IMR-90 (cell line): Measurements from ENCODE around the gene CCT3. TPM values are rescaled to one million over a fixed set of nuclear protein-coding genes. Genes with fewer than 3 reads are reported as not detected.
A peak's percentile ranks its signal among the peaks of the same experiment; 100 is the strongest.

Source experiments
- ATAC-seq: fragments of 200-7000 bp; cut with Tn5 transposase; 2 replicates; pipeline ENCODE4 v1.9.1; 2020; ENCODE audit warnings: low read depth, mild to moderate bottlenecking, moderate library complexity
- BruUV-seq: library from RNA; stranded (reverse); fragments of 400-500 nt; replicated peaks from 2 replicates; lab custom pipeline; 2021; lab: Mats Ljungman, UMichigan
- CTCF ChIA-PET: fragments of 300-600 bp; formaldehyde crosslinking; extraction: SDS; loops from one replicate; lab custom pipeline; 2021; ENCODE audit warnings: antibody characterized with exemption; lab: Yijun Ruan, JAX
- POLR2A ChIA-PET: fragments of 300-600 bp; sonication (Branson Sonifier 250); formaldehyde crosslinking; loops from one replicate; lab custom pipeline; 2022; ENCODE audit warnings: antibody characterized with exemption; ENCODE audit not compliant: unreplicated experiment; lab: Charles Lee
- DNase-seq: peaks from one replicate; pipeline ENCODE4 v3.0.0; 2013
- H2AFZ ChIP-seq: replicated peaks from 2 replicates; pipeline ENCODE3; 2013; ENCODE audit warnings: low read length, mild to moderate bottlenecking; ENCODE audit not compliant: poor library complexity
- H2AK5ac ChIP-seq: 2 replicates; pipeline ENCODE4 v1.6.1; 2013; ENCODE audit warnings: low read depth, low read length, inconsistent platforms
- H2AK9ac ChIP-seq: replicated peaks from 2 replicates; pipeline ENCODE3; 2013; ENCODE audit warnings: mild to moderate bottlenecking, low read depth, low read length, moderate library complexity; ENCODE audit not compliant: poor library complexity
- H2BK120ac ChIP-seq: 2 replicates; pipeline ENCODE4 v1.6.1; 2013; ENCODE audit warnings: low read depth, low read length, inconsistent platforms
- H2BK15ac ChIP-seq: 3 replicates; pipeline ENCODE4 v1.6.1; 2013; ENCODE audit warnings: low read depth, low read length, inconsistent platforms
- H2BK20ac ChIP-seq: 2 replicates; pipeline ENCODE4 v1.6.1; 2013; ENCODE audit warnings: low read depth, mild to moderate bottlenecking, inconsistent platforms, low read length, moderate library complexity
- H2BK5ac ChIP-seq: 2 replicates; pipeline ENCODE4 v1.6.1; 2013; ENCODE audit warnings: mild to moderate bottlenecking, low read depth, low read length, inconsistent platforms; ENCODE audit not compliant: poor library complexity, severe bottlenecking
- H3K14ac ChIP-seq: replicated peaks from 2 replicates; pipeline ENCODE4 v1.6.1; 2013; ENCODE audit warnings: low read depth, low read length, inconsistent platforms
- H3K18ac ChIP-seq: 2 replicates; pipeline ENCODE4 v1.6.1; 2013; ENCODE audit warnings: low read depth, low read length, control low read depth
- H3K23ac ChIP-seq: 2 replicates; pipeline ENCODE4 v1.6.1; 2013; ENCODE audit warnings: low read depth, low read length, inconsistent platforms
- H3K27ac ChIP-seq: 2 replicates; pipeline ENCODE4 v1.5.1; 2013; ENCODE audit warnings: mild to moderate bottlenecking, control low read depth, low read length; ENCODE audit not compliant: insufficient read depth
- H3K27me3 ChIP-seq: 2 replicates; pipeline ENCODE4 v1.6.1; 2013; ENCODE audit warnings: low read length; ENCODE audit not compliant: control insufficient read depth, insufficient read depth
- H3K36me3 ChIP-seq: 2 replicates; pipeline ENCODE4 v1.6.1; 2013; ENCODE audit warnings: low read length, mixed read lengths; ENCODE audit not compliant: control insufficient read depth, insufficient read depth
- H3K4ac ChIP-seq: 2 replicates; pipeline ENCODE4 v1.6.1; 2013; ENCODE audit warnings: low read depth, low read length, inconsistent platforms
- H3K4me1 ChIP-seq: 2 replicates; pipeline ENCODE4 v1.6.1; 2013; ENCODE audit warnings: low read length, mixed read lengths; ENCODE audit not compliant: control insufficient read depth, insufficient read depth
- H3K4me2 ChIP-seq: 2 replicates; pipeline ENCODE4 v1.6.1; 2013; ENCODE audit warnings: low read depth, mild to moderate bottlenecking, control low read depth, low read length, moderate library complexity
- H3K4me3 ChIP-seq: 2 replicates; pipeline ENCODE4 v1.5.1; 2013; ENCODE audit warnings: low read depth, mild to moderate bottlenecking, control low read depth, low read length, moderate library complexity; ENCODE audit not compliant: insufficient read depth
- H3K56ac ChIP-seq: 2 replicates; pipeline ENCODE4 v1.6.1; 2013; ENCODE audit warnings: low read length, inconsistent platforms; ENCODE audit not compliant: insufficient read depth; ENCODE audit errors: extremely low read depth
- H3K79me1 ChIP-seq, 2 experiments: 2 replicates each; pipeline ENCODE4 v1.6.1; 2013; ENCODE audit warnings: low read length in 2 of 2, inconsistent platforms in 1 of 2, low read depth in 1 of 2
- H3K9ac ChIP-seq: 2 replicates; pipeline ENCODE4 v1.6.1; 2013; ENCODE audit warnings: low read depth, low read length, control low read depth
- H3K9me1 ChIP-seq: 2 replicates; pipeline ENCODE4 v1.6.1; 2013; ENCODE audit warnings: low read length, inconsistent platforms; ENCODE audit not compliant: insufficient read depth
- H3K9me3 ChIP-seq: 2 replicates; pipeline ENCODE4 v1.6.1; 2013; ENCODE audit warnings: low read length; ENCODE audit not compliant: control insufficient read depth, insufficient read depth
- H4K20me1 ChIP-seq: 2 replicates; pipeline ENCODE4 v1.6.1; 2013; ENCODE audit warnings: low read length, inconsistent platforms; ENCODE audit not compliant: insufficient read depth
- H4K5ac ChIP-seq: 2 replicates; pipeline ENCODE4 v1.6.1; 2013; ENCODE audit warnings: mild to moderate bottlenecking, low read depth, low read length, control low read depth
- H4K8ac ChIP-seq, 2 experiments: 2 replicates each; pipeline ENCODE4 v1.6.1; 2013; ENCODE audit warnings: low read depth in 2 of 2, low read length in 2 of 2, control low read depth in 1 of 2, inconsistent platforms in 1 of 2
- H4K91ac ChIP-seq: 2 replicates; pipeline ENCODE4 v1.6.1; 2013; ENCODE audit warnings: low read depth, low read length, inconsistent platforms; ENCODE audit not compliant: insufficient read depth
- CTCF ChIP-seq: conservative IDR thresholded peaks from 2 replicates; pipeline ENCODE4 v1.5.1; 2012; ENCODE audit warnings: mild to moderate bottlenecking, low read depth, low read length, improper control_type of control experiment
- MAZ ChIP-seq: IDR thresholded peaks from 2 replicates; pipeline ENCODE4 v1.6.1; 2012; ENCODE audit warnings: low read depth, mild to moderate bottlenecking, low read length, improper control_type of control experiment, moderate library complexity, borderline replicate concordance
- MXI1 ChIP-seq: IDR thresholded peaks from 2 replicates; pipeline ENCODE4 v1.6.1; 2012; ENCODE audit warnings: low read depth, mild to moderate bottlenecking, low read length, moderate library complexity, borderline replicate concordance
- WGBS, 2 experiments: methylation state at CpG; one replicate each; pipeline versions ENCODE4 v1.1.5 to v1.1.7; 2013; ENCODE audit warnings: missing lambda C conversion rate in 2 of 2; ENCODE audit not compliant: insufficient read length in 1 of 2; ENCODE audit errors: extremely low coverage in 2 of 2; 5-methylcytosine and 5-hydroxymethylcytosine counted together
- dilution Hi-C: fragments of 300-500 bp; cut with HindIII; formaldehyde crosslinking; loops from one replicate; pipeline ENCODE4 v1.14.3; 2018; ENCODE audit warnings: low sequenced_read_pairs; ENCODE audit not compliant: unreplicated experiment
- in situ Hi-C: fragments of 300-500 bp; cut with MboI; formaldehyde crosslinking; loops from 3 replicates; pipeline ENCODE4 v1.14.3; 2019; ENCODE audit warnings: low sequenced_read_pairs, inconsistent platforms, mixed read lengths
- intact Hi-C: fragments of 100-400 bp; cut with micrococcal nuclease; formaldehyde crosslinking; loops from 2 replicates; pipeline ENCODE4 v1.10.0; 2022
- polyA plus RNA-seq, 3 experiments: library from polyadenylated mRNA; depleted of rRNA; stranded (reverse); fragments of >200 nt; gene quantifications; 2 replicates each; pipeline ENCODE4 v1.2.3, GENCODE V29; 2012; ENCODE audit warnings: low replicate concordance in 1 of 3
- total RNA-seq: library from RNA; depleted of rRNA; stranded (reverse); fragments of >200 nt; gene quantifications from 2 replicates; pipeline ENCODE4 v1.2.3, GENCODE V29; 2012

CCT3 gene
- total and polyA plus RNA-seq, 2 of the 4 experiments (the other 2 are of a cell fraction): 313 to 595 TPM

GRCh38 chr1:156262461-156263287 is 75.4 kb downstream of the CCT3 start:
- no peak overlapping the region for H3K4me3 ChIP-seq
- peaks cover 12% of the 10 kb centered on the region for H3K9me1 ChIP-seq
- H3K9ac ChIP-seq: no peak overlapping the region
- no peak overlapping the region for H4K5ac ChIP-seq
- H4K91ac ChIP-seq: no peak overlapping the region
- no peak for TF ChIP-seq MAZ
- TF ChIP-seq CTCF: no peak
- no peak for TF ChIP-seq MXI1
- BruUV-seq: no TSS peak
- 0 out of 3 replicates have a peak overlapping the region, but pooled peaks have one; percentile 29 for H2BK15ac ChIP-seq
- no peaks in the 10 kb centered on the region for H3K9me3 ChIP-seq
- H2BK120ac ChIP-seq: peak overlapping the region; percentile 1; the same call in 1 of the 2 replicates
- H4K20me1 ChIP-seq: peaks cover 24% of the 10 kb centered on the region
- H2AFZ ChIP-seq: no peak overlapping the region
- peaks cover 9% of the 10 kb centered on the region for H3K4me1 ChIP-seq
- H3K18ac ChIP-seq: no peak overlapping the region
- 0 out of 2 replicates have a peak overlapping the region, but pooled peaks have one; percentile 31 for H3K56ac ChIP-seq
- no peak overlapping the region; the same call in 1 of the 2 replicates for H3K27ac ChIP-seq
- intact Hi-C loops (no loop called here), dilution Hi-C loops (no loop called here), in situ Hi-C loops (no loop called here)
- peaks cover 20 to 47% of the 10 kb centered on the region in 2 experiments for H3K79me1 ChIP-seq
- 0 out of 2 replicates have a peak overlapping the region, but pooled peaks have one; percentile 17 for H3K23ac ChIP-seq
- 54% methylated on average over 3 of the region's 9 CpGs; no CpG with 5 or more reads in 1 of the 2 experiments for WGBS, 2 experiments
- H2BK20ac ChIP-seq: peak overlapping the region; percentile 57; the same call in 1 of the 2 replicates
- ATAC-seq (peak; percentile 80), DNase-seq (peak; percentile 80)
- H3K36me3 ChIP-seq: peaks cover 79% of the 10 kb centered on the region
- peak overlapping the region; percentile 10 for H3K4ac ChIP-seq
- peak overlapping the region in 1 of 2 experiments; percentile 6; a peak in 1 of 4 replicates for H4K8ac ChIP-seq
- CTCF ChIA-PET: interaction anchor here (1.6 kb wide), 1 partner anchor 9 kb away, joined by 4 read pairs; no protein-coding TSS in a partner anchor
- H3K27me3 ChIP-seq: no peaks in the 10 kb centered on the region
- peak overlapping the region; percentile 8; the same call in 1 of the 2 replicates for H3K14ac ChIP-seq
- peak overlapping the region; percentile 51 for H2AK9ac ChIP-seq
- H3K4me2 ChIP-seq: no peak overlapping the region; the same call in 1 of the 2 replicates
- peak overlapping the region; percentile 26 for H2BK5ac ChIP-seq
- POLR2A ChIA-PET: no interaction called here
- H2AK5ac ChIP-seq: peak overlapping the region; percentile 60; the same call in 1 of the 2 replicates
